ENCODE results near the gene MFSD1.

The MFSD1 gene

GRCh38 chr3:158765518-158766205, 36.2 kb upstream of the MFSD1 start:
- DNase-seq (no peak), ATAC-seq (ENCODE audit: insufficient read depth, low read depth) (no peak)
- no peaks in the 10 kb centered on the region for H3K36me3 ChIP-seq (ENCODE audit: insufficient read depth, low read length)
- no peak overlapping the region for H3K4me3 ChIP-seq (ENCODE audit: low read depth in 1 of 2, low read length in 2 of 2)
- no peak overlapping the region for H3K27ac ChIP-seq (ENCODE audit: low read length)
- no peaks in the 10 kb centered on the region for H3K4me1 ChIP-seq (ENCODE audit: insufficient read depth, low read length)
- no peaks in the 10 kb centered on the region for H3K9me3 ChIP-seq (ENCODE audit: insufficient read depth, low read length, severe bottlenecking)
- H3K79me2 ChIP-seq (ENCODE audit: insufficient read depth, low read length) = no peaks in the 10 kb centered on the region
- no peak overlapping the region for H3K9ac ChIP-seq (ENCODE audit: low read depth, low read length)
- H4K20me1 ChIP-seq (ENCODE audit: insufficient read depth, low read length) = no peaks in the 10 kb centered on the region
- TF ChIP-seq CTCF (IDR thresholded peaks at IDR 0.05; ENCODE audit: borderline replicate concordance, extremely low read depth, low read length, poor library complexity, severe bottlenecking) = no peak
- no peak overlapping the region for H3K4me2 ChIP-seq (ENCODE audit: insufficient read depth, low read length)
- H3K27me3 ChIP-seq (ENCODE audit: insufficient read depth, low read length, poor library complexity) = no peaks in the 10 kb centered on the region
- no peak overlapping the region for H2AFZ ChIP-seq (ENCODE audit: low read depth, low read length)

DNA sequence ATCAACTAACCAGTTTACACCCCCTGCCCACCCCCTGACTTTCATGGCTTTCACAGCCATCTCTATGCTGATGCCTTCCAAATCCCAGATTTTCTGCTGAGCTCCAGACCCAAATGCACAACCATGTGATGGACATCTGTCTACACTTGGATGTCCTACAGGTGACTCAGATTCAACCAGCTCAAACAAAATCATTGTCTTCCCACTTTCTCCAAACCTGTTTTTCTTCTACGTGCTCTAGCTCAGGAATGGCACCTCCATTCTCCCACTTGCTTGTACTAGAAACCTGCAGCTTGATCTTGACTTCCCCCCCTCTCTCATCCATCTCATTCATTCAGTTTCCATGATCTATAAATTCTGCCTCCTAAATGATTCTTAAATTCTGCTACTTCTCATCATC, 35.5 kb upstream of the MFSD1 start:
- Histone ChIP-seq H3K4me1 (ENCODE audit: insufficient read depth, low read length) (no peaks in the 10 kb centered on the region), H3K36me3 (ENCODE audit: insufficient read depth, low read length) (no peaks in the 10 kb centered on the region), H4K20me1 (ENCODE audit: insufficient read depth, low read length) (no peaks in the 10 kb centered on the region), H3K27me3 (ENCODE audit: insufficient read depth, low read length, poor library complexity) (no peaks in the 10 kb centered on the region), H3K27ac (ENCODE audit: low read length) (no peak overlapping the region), H3K79me2 (ENCODE audit: insufficient read depth, low read length) (no peaks in the 10 kb centered on the region), H3K9me3 (ENCODE audit: insufficient read depth, low read length, severe bottlenecking) (no peaks in the 10 kb centered on the region), H3K4me3 (ENCODE audit: low read depth in 1 of 2, low read length in 2 of 2) (no peak overlapping the region), H2AFZ (ENCODE audit: low read depth, low read length) (no peak overlapping the region), H3K9ac (ENCODE audit: low read depth, low read length) (no peak overlapping the region), H3K4me2 (ENCODE audit: insufficient read depth, low read length) (no peak overlapping the region)
- ATAC-seq (ENCODE audit: insufficient read depth, low read depth) (no peak), DNase-seq (no peak)
- TF ChIP-seq EZH2 (IDR thresholded peaks at IDR 0.05; ENCODE audit: borderline replicate concordance, low read depth, low read length, severe bottlenecking) (no peak), CTCF (IDR thresholded peaks at IDR 0.05; ENCODE audit: borderline replicate concordance, extremely low read depth, low read length, poor library complexity, severe bottlenecking) (no peak)

DNA sequence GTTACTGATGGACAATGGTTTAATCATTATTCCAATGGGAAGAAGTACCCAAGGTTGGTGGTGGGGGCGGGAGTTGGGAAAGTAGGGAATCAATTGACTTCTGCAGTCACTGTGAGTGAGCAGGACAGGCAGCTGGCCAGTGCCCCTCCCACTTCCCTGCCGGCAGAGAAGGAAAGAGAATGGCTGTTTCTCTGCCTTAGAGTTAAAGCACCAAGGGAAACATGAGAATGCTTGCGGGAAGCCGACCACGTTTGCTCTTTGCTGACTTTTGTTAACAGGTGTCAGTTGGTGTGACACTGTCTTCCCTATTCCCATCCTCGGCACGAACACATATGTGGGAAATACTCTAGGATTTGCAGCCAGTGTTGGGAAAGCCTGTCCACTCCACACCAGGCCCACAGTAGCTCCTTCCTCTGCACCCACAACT, 33.5 kb upstream of the MFSD1 start:
- no peak overlapping the region for H2AFZ ChIP-seq (ENCODE audit: low read depth, low read length)
- H3K4me3 ChIP-seq (ENCODE audit: low read depth in 1 of 2, low read length in 2 of 2) = no peak overlapping the region
- no peaks in the 10 kb centered on the region for H3K4me1 ChIP-seq (ENCODE audit: insufficient read depth, low read length)
- no peak for DNase-seq
- no peak overlapping the region for H3K4me2 ChIP-seq (ENCODE audit: insufficient read depth, low read length)
- ATAC-seq (ENCODE audit: insufficient read depth, low read depth) = no peak
- H3K36me3 ChIP-seq (ENCODE audit: insufficient read depth, low read length) = no peaks in the 10 kb centered on the region
- no peaks in the 10 kb centered on the region for H3K79me2 ChIP-seq (ENCODE audit: insufficient read depth, low read length)
- H3K27me3 ChIP-seq (ENCODE audit: insufficient read depth, low read length, poor library complexity) = no peaks in the 10 kb centered on the region
- no peaks in the 10 kb centered on the region for H3K9me3 ChIP-seq (ENCODE audit: insufficient read depth, low read length, severe bottlenecking)
- H3K27ac ChIP-seq (ENCODE audit: low read length) = no peak overlapping the region
- no peaks in the 10 kb centered on the region for H4K20me1 ChIP-seq (ENCODE audit: insufficient read depth, low read length)
- H3K9ac ChIP-seq (ENCODE audit: low read depth, low read length) = no peak overlapping the region
- no peak for TF ChIP-seq EZH2 (IDR thresholded peaks at IDR 0.05; ENCODE audit: borderline replicate concordance, low read depth, low read length, severe bottlenecking)
- TF ChIP-seq CTCF (IDR thresholded peaks at IDR 0.05; ENCODE audit: borderline replicate concordance, extremely low read depth, low read length, poor library complexity, severe bottlenecking) = no peak
